ENCODE measurements around the gene DMAP1.

DNA sequence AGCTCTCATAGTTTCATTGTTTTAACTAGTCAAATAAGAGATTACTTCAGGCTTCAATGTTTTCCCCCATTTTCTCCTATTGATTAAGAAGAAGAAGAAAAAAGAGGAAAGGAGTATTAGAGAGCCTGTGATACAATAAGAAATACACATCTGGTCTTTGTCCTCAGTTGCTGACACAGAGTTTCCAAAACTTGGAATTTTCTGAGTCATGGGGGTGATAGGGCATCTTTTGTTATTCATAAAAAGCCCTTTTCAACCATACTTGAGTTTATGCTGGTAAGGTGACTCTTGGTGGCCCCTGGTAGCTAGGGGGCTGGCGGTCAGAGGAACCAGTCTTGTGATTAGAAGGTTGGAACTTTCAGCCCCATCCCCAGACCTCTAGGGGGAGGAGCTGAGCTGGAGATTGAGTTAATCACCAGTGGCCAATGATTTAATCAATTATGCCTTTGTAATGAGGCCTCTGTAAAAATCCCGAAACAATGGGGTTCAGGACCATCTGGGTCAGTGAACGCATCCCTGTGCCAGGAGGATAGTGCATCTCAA, 42.9 kb upstream of the DMAP1 start:
- TF ChIP-seq, protein P1, sequence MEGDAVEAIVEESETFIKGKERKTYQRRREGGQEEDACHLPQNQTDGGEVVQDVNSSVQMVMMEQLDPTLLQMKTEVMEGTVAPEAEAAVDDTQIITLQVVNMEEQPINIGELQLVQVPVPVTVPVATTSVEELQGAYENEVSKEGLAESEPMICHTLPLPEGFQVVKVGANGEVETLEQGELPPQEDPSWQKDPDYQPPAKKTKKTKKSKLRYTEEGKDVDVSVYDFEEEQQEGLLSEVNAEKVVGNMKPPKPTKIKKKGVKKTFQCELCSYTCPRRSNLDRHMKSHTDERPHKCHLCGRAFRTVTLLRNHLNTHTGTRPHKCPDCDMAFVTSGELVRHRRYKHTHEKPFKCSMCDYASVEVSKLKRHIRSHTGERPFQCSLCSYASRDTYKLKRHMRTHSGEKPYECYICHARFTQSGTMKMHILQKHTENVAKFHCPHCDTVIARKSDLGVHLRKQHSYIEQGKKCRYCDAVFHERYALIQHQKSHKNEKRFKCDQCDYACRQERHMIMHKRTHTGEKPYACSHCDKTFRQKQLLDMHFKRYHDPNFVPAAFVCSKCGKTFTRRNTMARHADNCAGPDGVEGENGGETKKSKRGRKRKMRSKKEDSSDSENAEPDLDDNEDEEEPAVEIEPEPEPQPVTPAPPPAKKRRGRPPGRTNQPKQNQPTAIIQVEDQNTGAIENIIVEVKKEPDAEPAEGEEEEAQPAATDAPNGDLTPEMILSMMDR (IDR thresholded peaks at IDR 0.05), result no peak
- TF ChIP-seq POLR2AphosphoS5 (IDR thresholded peaks at IDR 0.05), result no peak
- TF ChIP-seq POLR2A (IDR thresholded peaks at IDR 0.05), result no peak
- TF ChIP-seq EP300 (IDR thresholded peaks at IDR 0.05), result no peak
